ENCODE measurements around the gene CECR2. TPM values are rescaled to one million over a fixed set of nuclear protein-coding genes. Genes with fewer than 3 reads are reported as not detected.

The CECR2 gene
- total RNA-seq, 3 donors from 2014 or later (not counting 1 experiment from before 2014, with no cell fraction given) = 0.02 to 0.45 TPM; not detected in 1

- Histone ChIP-seq H3K27ac (ENCODE audit: low read length) (no peak overlapping the region), H3K4me1 (ENCODE audit: control insufficient read depth, insufficient read depth, low read length) (no peaks in the 10 kb centered on the region), H3K9me3 (ENCODE audit: control insufficient read depth, insufficient read depth, low read length) (no peaks in the 10 kb centered on the region), H3K4me3 (ENCODE audit: low read length) (no peak overlapping the region), H3K27me3 (ENCODE audit: control insufficient read depth, insufficient read depth, low read length) (no peaks in the 10 kb centered on the region), H3K36me3 (ENCODE audit: control insufficient read depth, insufficient read depth, low read length) (no peaks in the 10 kb centered on the region)
- H3K27ac Mint-ChIP-seq = no peak overlapping the region
- no peak overlapping the region for H3K4me3 Mint-ChIP-seq
- no peak for TF ChIP-seq CTCF (IDR thresholded peaks at IDR 0.05)
- no peaks in the 10 kb centered on the region for H3K4me1 Mint-ChIP-seq
- WGBS (ENCODE audit: insufficient coverage) = 77% methylated on average over 5 of the region's 5 CpGs
- peaks cover 12 to 44% of the 10 kb centered on the region in 2 donors for H3K27me3 Mint-ChIP-seq (ENCODE audit: low read depth in 2 of 2)
- no peaks in the 10 kb centered on the region for H3K36me3 Mint-ChIP-seq
- intact Hi-C loops (cut with micrococcal nuclease) = no loop called here
- no peak for ATAC-seq
- no peaks in the 10 kb centered on the region for H3K9me3 Mint-ChIP-seq
- no peak for DNase-seq
Observed at GRCh38 chr22:17472932-17473331, 103.7 kb downstream of the CECR2 start.

- TF ChIP-seq CTCF (IDR thresholded peaks at IDR 0.05) = no peak
- Histone ChIP-seq H3K9me3 (ENCODE audit: control insufficient read depth, insufficient read depth, low read length) (no peaks in the 10 kb centered on the region), H3K36me3 (ENCODE audit: control insufficient read depth, insufficient read depth, low read length) (no peaks in the 10 kb centered on the region), H3K4me1 (ENCODE audit: control insufficient read depth, insufficient read depth, low read length) (no peaks in the 10 kb centered on the region), H3K4me3 (ENCODE audit: low read length) (no peak overlapping the region), H3K27me3 (ENCODE audit: control insufficient read depth, insufficient read depth, low read length) (no peaks in the 10 kb centered on the region), H3K27ac (ENCODE audit: low read length) (no peak overlapping the region)
- Mint-ChIP-seq H3K4me1 (no peaks in the 10 kb centered on the region), H3K9me3 (no peaks in the 10 kb centered on the region), H3K27ac (no peak overlapping the region), H3K4me3 (no peak overlapping the region), H3K27me3 (ENCODE audit: low read depth in 2 of 2) (peaks cover 12 to 45% of the 10 kb centered on the region in 2 donors), H3K36me3 (no peaks in the 10 kb centered on the region)
- DNase-seq (no peak), ATAC-seq (no peak)
- 88% methylated on average over 12 of the region's 12 CpGs for WGBS (ENCODE audit: insufficient coverage)
- intact Hi-C loops (cut with micrococcal nuclease) = no loop called here
Observed at GRCh38 chr22:17475318-17476230, 106.3 kb downstream of the CECR2 start.

GRCh38 chr22:17476838-17477237 lies 107.6 kb downstream of the CECR2 start:
- intact Hi-C loops (cut with micrococcal nuclease) = no loop called here
- no peak for ATAC-seq
- no peaks in the 10 kb centered on the region for H3K9me3 Mint-ChIP-seq
- no peak overlapping the region for H3K4me3 Mint-ChIP-seq
- Histone ChIP-seq H3K36me3 (ENCODE audit: control insufficient read depth, insufficient read depth, low read length) (no peaks in the 10 kb centered on the region), H3K9me3 (ENCODE audit: control insufficient read depth, insufficient read depth, low read length) (no peaks in the 10 kb centered on the region), H3K4me3 (ENCODE audit: low read length) (no peak overlapping the region), H3K27me3 (ENCODE audit: control insufficient read depth, insufficient read depth, low read length) (no peaks in the 10 kb centered on the region), H3K4me1 (ENCODE audit: control insufficient read depth, insufficient read depth, low read length) (no peaks in the 10 kb centered on the region), H3K27ac (ENCODE audit: low read length) (no peak overlapping the region)
- no peaks in the 10 kb centered on the region for H3K36me3 Mint-ChIP-seq
- H3K4me1 Mint-ChIP-seq = no peaks in the 10 kb centered on the region
- H3K27ac Mint-ChIP-seq = no peak overlapping the region
- no peak for DNase-seq
- no peak for TF ChIP-seq CTCF (IDR thresholded peaks at IDR 0.05)
- peaks cover 10 to 35% of the 10 kb centered on the region in 2 donors for H3K27me3 Mint-ChIP-seq (ENCODE audit: low read depth in 2 of 2)
- WGBS (ENCODE audit: insufficient coverage) = 86% methylated on average over 3 of the region's 5 CpGs
